Jurkat, Clone E6-1 (cell line): ENCODE results near the gene NDNF.
A peak's percentile ranks its signal among the peaks of the same experiment; 100 is the strongest.

Source experiments
- DNase-seq: peaks from one replicate; pipeline ENCODE4 v3.0.0-alpha.2; 2011; ENCODE audit warnings: low read depth, low spot score
- H3K4me3 ChIP-seq: 2 replicates; pipeline ENCODE4 v1.5.1; 2011; ENCODE audit warnings: mild to moderate bottlenecking, low read length, control low read depth, moderate library complexity

The NDNF gene

DNA sequence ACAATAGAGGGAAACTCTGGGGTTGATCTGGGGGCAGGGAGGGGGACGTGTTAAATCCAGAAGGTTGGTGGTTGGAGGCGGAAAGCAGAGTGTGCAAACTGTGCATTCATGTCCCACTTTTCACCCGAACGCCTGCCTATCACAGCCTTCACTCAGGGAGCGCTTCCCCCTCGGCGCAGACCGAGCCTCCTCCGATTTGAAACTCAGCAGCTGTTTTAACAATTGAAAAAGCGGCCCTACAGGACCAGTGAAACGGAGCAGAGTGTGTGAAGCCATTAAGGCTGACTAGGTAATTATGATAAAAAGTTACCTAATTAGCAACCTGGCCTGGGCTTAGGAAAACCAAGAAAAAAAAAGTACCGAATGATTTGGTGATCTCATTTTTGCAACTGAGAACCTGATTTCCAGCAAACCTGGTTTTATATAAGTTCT is 685 bp upstream of the NDNF start:
- no peak for DNase-seq
- no peak overlapping the region for H3K4me3 ChIP-seq

DNA sequence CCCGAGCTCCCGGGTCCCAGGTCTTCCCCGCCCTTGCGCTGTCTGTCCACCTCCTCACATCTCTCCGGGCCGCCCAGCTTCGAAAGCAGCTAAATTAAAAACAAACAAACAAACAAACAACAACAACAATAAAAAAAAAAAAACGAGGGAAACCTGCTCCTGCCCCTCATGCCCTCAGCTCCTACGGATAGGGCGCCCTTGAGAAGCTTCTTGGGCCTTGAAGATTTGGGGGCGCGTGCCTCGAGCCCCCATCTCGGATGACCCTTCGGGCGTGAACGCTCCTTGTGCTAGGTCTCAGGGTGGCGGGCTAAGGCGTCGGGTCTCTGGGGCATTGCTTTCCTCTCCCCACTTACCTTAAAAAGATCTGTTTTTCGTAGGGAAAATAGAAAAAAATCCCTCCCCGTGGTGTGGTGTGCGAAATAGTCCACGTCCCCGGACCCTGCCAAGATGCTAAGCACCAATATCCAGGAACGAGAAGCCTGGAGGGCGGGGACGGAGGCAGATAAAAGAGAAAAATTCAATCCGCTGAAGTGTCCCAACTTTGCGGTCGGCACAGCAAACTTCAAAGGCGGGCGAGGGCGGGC is 603 bp downstream of the NDNF start:
- peak overlapping the region; percentile 35 for H3K4me3 ChIP-seq
- no peak for DNase-seq

DNA sequence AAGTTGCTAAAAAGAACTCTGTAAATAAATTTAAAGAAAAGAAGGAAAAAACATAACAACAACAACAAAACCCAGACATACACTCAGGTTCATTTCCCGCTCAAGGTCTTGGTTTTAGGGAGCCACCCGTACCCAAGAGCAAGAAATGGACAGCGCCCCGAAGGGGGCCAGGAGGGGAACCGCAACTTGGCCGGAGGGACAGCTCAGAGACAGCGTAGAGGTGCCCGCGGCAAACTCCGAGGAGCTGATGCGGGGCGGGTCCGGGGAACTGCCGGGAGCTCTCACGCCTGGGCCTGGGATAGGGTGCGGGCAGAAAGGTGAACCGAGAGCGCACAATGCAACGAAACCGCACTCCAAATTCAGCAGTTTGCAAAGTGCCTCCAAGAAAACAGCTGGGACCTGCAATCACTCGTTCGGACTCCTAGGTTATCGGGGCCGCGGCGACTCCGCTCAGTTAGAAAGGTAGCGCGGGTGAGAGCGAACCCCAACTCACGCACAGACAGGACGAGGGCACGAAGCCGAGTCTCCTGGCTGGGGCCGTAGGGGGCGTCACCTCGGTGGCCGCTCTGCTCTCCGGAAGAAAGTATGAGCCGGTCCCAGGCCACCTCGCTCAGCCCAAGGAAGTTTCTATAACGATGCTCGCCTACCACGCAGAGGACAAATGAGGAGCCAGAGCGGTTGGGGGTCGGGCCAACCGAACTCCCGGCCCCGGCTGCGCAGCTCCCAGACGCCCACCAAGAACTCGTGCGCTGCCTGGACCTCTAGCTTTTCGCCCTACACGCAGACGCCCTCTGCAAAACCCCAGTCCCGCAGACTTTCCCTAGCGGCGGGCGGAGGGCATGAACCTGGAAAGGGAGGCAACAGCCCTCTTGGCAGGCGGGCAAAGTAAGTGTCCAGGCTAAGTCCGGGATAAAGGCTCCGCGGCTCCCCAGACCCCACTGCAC is 1.4 kb downstream of the NDNF start:
- DNase-seq: no peak
- no peak overlapping the region for H3K4me3 ChIP-seq

DNA sequence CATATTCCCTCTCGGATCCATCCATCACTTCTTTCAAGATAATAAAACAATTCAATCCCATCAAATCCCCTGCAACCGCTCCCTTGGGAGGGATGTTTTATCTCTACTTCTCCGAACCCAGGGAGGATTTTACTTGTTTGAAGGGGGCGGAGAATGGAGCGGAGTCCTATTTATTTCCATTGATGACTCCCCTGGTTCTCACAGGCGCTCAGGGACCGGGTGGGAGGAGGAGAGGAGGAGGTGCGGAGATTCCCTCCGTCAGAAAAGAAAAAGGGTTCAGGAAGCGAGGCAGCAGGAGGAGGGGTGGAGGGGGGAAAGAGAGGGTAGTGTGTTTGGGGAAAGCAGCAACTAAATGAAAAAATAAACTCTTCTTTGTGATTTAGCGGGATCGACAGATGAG is 2.1 kb downstream of the NDNF start:
- no peak for DNase-seq
- H3K4me3 ChIP-seq: no peak overlapping the region

DNA sequence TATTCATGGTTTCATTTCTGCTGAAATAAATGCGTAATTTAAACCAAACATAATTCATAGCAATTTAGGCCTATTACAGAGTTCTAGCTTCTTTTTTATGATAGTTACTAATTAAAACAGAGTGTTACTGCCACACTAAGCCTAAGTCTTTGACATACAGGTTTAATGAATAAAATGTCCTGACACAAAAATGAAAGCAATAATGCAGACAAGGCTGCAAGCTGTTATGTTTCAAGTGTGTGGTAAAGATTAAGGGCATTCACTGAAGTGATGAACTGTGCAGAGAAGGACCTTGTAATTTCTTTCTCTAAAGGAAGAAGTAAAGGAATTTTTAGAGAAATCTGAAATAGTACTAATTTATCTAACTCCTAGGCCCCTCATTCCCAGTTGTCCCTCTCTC is 2.9 kb downstream of the NDNF start:
- DNase-seq: no peak
- no peak overlapping the region for H3K4me3 ChIP-seq

DNA sequence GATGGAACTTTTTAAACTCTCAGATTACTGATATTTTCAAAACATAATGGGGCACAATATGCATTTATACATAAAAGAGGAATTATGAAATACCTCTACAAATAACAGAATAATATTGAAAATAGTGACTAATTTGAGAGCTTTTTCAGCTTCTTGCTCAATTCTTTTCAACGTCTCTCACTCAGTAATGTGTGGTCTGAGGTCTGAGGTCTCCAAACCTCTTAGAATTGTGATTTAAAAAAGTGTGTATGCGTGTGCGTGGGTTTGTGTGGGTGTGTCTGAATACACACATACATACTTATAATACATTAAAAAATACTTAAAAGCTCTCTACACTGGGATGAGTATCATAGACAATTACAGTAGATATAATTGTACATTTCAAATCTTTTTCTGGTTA is 7.9 kb downstream of the NDNF start:
- no peak for DNase-seq
- H3K4me3 ChIP-seq: no peak overlapping the region

DNA sequence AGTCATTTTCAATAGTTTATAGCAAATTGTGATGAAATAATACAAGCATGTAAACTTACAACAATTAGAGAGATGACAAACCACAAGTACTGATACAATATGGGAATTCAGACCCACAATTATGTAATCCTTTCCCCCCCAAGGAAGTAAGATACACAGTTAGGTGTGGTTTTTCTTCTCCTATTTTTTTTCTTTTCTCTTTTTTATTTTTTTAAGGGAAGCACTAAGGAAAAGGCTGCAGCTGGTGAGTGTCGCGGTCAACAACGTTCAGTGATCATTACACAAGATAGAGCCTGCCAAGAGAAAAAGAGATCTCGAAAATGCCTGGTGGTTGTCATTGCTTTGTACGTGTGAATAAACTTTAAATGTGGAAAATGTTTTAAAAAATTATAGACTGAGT is 9.8 kb downstream of the NDNF start:
- no peak overlapping the region for H3K4me3 ChIP-seq
- DNase-seq: no peak

DNA sequence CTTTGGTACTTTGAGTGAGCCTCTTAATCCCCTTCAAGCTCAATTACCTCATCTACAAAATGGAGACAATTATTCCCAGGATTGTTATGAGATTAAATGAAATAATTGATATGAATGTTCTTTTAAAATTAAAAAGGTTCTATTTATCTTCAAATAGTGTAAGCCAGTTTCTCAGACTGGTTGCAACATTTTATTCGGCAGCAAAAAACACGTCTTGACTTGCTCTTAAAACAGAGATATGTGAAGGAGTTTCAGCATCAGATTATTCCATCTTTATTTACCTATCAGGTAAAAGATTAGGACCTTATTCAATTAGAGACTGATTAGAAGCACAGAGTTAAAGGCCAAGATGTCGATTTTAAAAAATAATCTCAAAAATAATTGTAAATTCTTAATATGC is 10.5 kb downstream of the NDNF start:
- DNase-seq: no peak

DNA sequence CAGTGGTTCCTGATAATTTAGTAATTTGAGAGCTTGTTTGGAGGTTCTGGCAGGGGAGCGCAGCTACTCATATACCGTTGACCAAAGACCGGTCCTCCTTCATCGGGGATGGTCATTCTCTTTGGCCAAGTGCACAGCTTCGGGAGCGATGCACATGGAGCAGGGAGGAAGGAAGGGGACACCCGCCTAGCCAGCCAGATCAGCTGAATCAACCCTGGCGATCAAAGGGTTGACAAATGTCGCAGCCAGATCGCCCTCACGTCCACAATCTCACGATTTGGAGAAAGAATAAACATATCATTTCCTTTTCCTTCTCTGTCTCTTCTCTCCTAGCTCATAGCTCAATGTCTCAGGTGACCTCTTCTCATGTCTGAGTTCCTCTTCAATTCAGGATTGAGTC is 11.1 kb downstream of the NDNF start:
- no peak overlapping the region for H3K4me3 ChIP-seq
- DNase-seq: no peak

More for the DNA sequence above, 10.5 kb downstream of the NDNF start:
- H3K4me3 ChIP-seq: no peak overlapping the region

DNA sequence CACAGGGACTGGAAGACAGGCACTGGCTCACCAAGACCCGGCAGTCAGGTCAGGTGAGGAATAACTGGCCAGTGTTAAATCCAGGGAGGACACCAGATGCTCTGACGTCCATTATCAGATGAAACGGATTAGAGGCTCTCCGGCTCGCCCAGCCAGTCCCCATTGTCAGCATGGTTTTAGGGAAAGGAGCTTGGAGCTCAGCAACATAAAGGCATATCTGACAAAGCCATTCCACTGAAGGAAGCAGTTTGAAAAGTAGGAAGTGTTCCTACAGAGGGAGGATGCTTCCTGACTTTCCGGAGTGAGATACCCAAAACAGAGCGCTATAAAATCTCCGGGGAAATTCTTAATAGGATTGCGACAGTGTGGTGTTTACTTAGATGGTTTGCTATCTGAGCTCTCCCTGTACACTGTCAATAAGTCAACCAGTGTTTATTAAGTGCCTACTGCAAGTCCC is 14.8 kb downstream of the NDNF start:
- DNase-seq: no peak
- no peak overlapping the region for H3K4me3 ChIP-seq

DNA sequence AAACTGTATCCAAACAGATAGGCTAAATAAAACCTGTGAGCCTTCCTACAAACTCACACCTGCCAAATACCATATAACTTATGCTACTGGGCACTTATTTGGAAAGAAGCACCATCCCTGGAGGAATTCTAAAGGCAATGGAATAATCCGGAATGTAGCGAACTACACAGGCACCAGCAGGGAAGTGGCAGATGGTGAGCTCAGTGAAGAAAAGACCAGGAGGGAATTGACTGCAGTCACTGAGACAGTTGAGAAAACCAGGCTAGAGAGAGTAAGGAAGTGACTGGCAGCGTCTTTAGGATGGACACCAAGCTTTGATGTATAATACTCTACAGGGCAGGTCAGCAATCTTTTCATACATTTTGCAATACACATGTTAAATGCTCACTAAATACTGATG is 16.3 kb downstream of the NDNF start:
- DNase-seq: no peak
- H3K4me3 ChIP-seq: no peak overlapping the region

DNA sequence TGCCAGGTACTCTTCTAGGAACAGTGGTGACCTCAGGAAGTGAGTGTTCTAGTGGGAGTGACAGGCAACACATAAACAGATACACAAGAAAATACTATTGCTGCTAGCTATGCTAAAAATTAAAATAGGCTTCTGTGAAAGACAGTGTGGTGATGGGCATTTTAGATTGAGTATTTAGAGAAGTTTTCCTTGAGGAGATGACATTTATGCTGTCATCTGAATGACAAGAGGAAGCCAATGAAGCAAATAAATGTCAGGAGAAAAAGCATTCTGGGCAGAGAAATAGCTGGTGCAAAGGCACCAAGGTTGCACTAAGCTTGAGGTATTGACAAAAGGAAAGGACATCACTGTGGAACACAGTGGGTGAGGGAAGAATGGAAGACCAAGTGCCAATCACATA is 18.0 kb downstream of the NDNF start:
- DNase-seq: no peak
- no peak overlapping the region for H3K4me3 ChIP-seq

DNA sequence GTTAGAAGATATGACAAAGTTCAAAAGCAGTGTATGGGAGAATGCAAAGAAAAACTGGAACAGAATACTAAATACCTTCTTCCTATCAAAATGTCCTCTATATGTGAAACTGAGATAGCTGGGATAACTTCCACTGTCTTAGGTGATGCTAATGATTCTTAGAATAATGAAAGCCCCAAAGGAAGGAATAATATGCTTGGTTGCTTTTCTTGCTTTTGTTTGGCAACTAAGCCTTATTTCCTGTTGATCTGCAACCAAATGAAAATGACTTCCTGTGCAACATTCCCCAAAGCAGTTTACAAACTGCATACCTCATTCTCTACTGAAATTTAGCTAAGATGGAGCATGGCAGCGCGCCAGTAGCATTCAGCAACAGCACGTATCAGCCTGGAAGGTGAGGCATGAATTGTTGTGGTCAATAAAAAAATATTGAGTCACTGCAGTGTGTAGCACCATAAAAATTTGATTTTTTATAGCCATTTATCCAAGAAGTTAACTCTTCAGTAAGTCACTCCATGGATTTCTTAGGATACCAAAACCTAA is 18.7 kb downstream of the NDNF start:
- H3K4me3 ChIP-seq: no peak overlapping the region
- no peak for DNase-seq

DNA sequence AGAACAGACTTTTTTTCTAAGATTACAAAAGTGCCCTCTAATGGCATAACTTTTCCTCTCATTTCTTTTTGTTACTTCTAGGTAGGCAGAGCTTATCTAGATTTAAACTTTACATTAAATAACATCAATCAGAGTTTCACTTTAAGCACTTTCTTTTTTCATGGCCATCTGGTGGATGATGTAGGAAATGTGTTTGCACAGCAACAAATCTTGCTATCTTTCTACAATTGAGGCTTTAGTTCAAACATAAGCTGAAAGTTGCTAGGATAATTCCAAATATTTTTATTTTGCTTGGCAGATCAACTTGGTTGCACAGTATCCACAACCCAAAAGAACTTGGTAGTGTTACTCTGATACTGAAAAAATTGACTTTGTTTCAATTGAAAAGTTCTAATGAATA is 22.0 kb downstream of the NDNF start:
- no peak overlapping the region for H3K4me3 ChIP-seq
- DNase-seq: peak; percentile 35

DNA sequence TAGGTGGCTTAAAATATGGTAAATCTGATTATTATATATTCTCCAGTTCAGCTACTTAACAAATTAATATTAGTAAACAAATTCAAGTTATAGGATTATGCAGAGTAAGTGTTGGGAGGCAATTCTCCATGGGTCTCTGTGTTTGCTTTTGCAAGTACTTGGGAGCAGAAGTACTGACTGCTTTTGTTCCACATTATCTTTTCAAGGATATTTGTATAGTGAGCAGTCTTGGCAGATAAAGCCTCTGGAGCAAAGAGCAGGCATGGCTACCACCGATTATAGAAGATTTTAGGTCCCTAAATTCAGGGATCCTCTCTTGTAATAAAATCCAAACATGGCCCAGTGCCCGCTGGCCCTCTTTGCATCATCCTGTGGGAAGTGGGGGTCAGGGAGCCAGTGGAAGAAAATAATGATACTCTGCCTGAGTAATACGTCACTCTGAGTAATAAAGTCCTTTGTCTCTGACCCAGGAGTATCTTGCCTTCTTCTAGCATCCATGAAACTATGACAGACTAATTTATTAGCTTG is 23.2 kb downstream of the NDNF start:
- no peak for DNase-seq
- H3K4me3 ChIP-seq: no peak overlapping the region

DNA sequence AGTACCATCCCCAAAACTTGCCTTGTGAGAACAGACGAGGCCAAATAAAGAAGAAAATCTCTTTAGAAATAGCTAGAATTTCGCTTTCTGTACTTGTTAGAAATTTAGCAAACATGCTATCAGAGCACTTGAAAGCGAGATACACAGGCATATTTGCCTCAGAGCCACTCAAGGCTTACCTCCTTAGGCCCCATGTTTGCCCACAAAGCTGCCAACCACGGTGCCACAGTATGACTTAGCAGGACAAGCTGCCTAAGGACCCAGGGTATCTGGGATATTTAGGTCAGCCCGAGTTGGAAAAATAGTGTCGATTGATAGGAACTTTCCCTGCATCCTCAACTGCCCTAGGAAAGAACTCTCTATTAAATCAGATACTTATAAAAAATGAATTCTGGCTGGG is 24.2 kb downstream of the NDNF start:
- no peak for DNase-seq
- H3K4me3 ChIP-seq: no peak overlapping the region

DNA sequence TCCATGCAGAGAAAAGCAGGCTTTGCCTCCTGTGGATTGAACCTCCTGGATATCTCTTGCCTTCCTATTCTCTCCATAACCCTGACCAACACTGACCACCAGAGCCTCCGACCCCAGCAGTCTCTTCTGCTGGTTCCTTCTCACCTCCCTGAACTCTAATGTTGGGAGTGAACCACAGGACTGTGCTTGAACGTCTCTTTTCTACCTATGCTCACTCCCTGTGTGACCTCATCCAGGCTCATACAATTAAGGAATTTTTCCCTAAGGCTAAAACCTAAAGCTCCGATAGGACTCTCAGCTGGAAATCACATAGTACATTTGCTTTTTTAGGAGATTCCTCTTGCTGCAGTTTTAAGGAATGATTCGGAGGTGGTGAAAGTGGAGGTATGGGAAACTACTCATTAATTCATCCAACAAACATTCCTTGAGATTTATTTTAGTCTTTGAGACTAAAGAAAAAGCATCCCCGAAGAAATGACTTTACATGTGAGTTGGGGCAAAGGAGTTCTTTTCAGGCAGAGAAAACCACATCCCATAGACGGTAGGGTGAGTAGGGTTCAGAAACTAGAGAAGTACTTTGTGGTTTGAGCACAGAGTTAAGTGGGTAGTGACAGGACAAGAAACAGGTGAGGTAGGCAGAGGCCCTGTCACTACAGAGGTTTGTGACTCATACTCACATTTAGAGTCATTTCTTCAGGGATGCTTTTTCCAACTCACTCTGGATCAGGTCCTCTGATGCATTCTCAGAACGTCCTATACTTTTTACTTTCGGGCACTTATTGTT is 30.8 kb downstream of the NDNF start:
- peak; percentile 53 for DNase-seq
- H3K4me3 ChIP-seq: no peak overlapping the region

DNA sequence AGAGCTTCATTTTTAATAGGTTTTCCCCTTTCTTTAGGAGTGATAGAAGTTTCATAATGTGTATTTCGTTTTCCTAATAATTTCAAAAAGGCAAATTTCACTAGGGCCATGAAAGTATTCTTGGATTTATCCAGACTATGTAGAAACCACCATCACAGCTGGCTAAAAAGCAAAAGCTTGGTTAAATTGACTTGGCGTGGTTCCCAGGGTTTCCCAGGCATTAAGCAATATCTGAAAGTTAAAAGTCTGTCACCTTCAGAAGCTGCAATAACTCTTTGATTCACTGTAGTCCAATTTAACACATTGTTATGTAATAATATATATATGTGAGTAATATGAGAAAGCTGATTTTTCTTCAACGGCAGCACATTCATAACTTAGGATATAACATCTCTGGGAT is 38.3 kb downstream of the NDNF start:
- no peak overlapping the region for H3K4me3 ChIP-seq
- DNase-seq: no peak

DNA sequence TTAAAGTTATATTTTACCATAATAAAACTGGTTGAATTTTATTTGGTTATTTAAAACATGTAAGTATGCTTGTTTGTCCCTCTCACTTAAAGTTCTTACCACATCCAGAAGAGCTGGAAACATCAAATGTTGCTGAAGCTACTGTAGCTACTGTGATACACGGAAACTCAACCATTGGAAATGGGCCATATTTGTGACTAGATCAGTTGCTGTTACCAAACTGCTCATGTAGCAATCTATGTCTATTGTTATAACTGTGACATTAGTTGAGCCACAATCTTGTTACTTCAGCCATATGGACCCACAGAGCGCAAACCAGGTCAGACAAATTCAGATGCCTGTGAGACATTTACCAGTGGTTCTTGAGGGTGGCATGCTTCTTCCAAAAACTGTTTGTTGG is 41.6 kb downstream of the NDNF start:
- DNase-seq: no peak
- no peak overlapping the region for H3K4me3 ChIP-seq
